Activated naive CD4-positive, alpha-beta T cell treated with anti-CD3 and anti-CD28 coated beads, Interleukin-2, amount 50 U/mL, for 16 hours (primary cell): ENCODE measurements around the gene TEKT5.

Source experiments
- DNase-seq: peaks from one replicate; pipeline ENCODE4 v3.0.0-alpha.2; 2020

Gene TEKT5

GRCh38 chr16:10607157-10607556 is 87.6 kb downstream of the TEKT5 start:
- DNase-seq = no peak

GRCh38 chr16:10606607-10607006 is 88.1 kb downstream of the TEKT5 start:
- no peak for DNase-seq

GRCh38 chr16:10605636-10606035 is 89.1 kb downstream of the TEKT5 start:
- DNase-seq = no peak

- DNase-seq = no peak
Observed at GRCh38 chr16:10601444-10602408, 93.0 kb downstream of the TEKT5 start.

GRCh38 chr16:10600782-10601443 is 93.8 kb downstream of the TEKT5 start:
- no peak for DNase-seq

- DNase-seq = no peak
Observed at GRCh38 chr16:10599626-10600025, 95.1 kb downstream of the TEKT5 start.

- DNase-seq = no peak
Observed at GRCh38 chr16:10598157-10598556, 96.6 kb downstream of the TEKT5 start.

- DNase-seq = no peak
Observed at GRCh38 chr16:10597187-10597601, 97.5 kb downstream of the TEKT5 start.

GRCh38 chr16:10594312-10594950 is 100.3 kb downstream of the TEKT5 start:
- DNase-seq = no peak

GRCh38 chr16:10592611-10593010 is 102.1 kb downstream of the TEKT5 start:
- no peak for DNase-seq

GRCh38 chr16:10590342-10590741 is 104.4 kb downstream of the TEKT5 start:
- no peak for DNase-seq

GRCh38 chr16:10589109-10589508 is 105.6 kb downstream of the TEKT5 start:
- no peak for DNase-seq

- DNase-seq = no peak
Observed at GRCh38 chr16:10587622-10588021, 107.1 kb downstream of the TEKT5 start.

- no peak for DNase-seq
Observed at GRCh38 chr16:10584981-10585438, 109.7 kb downstream of the TEKT5 start.

GRCh38 chr16:10583269-10583668 is 111.5 kb downstream of the TEKT5 start:
- DNase-seq = no peak

GRCh38 chr16:10581507-10581906 is 113.2 kb downstream of the TEKT5 start:
- no peak for DNase-seq

GRCh38 chr16:10580883-10581247 is 113.9 kb downstream of the TEKT5 start:
- no peak for DNase-seq

GRCh38 chr16:10579965-10580882 is 114.5 kb downstream of the TEKT5 start, which contains the start of gene EMP2:
Gene EMP2 (minus strand): TSS chr16:10580598. CDS start chr16:10547617, 32,981 bp downstream.
- DNase-seq = no peak

- no peak for DNase-seq
Observed at GRCh38 chr16:10579575-10579964, 115.2 kb downstream of the TEKT5 start.

- no peak for DNase-seq
Observed at GRCh38 chr16:10578474-10579316, 116.0 kb downstream of the TEKT5 start.
